Fibroblast of skin of right quadriceps (primary cell): ENCODE measurements around the gene ALK.

Source experiments
- DNase-seq: peaks from one replicate; pipeline ENCODE4 v3.0.0-alpha.2; 2013

The ALK gene

GRCh38 chr2:29482348-29482747 is 439.0 kb downstream of the ALK start:
- no peak for DNase-seq

- no peak for DNase-seq
These were observed 440.1 kb downstream of the ALK start for GRCh38 chr2:29481313-29481712.

GRCh38 chr2:29480426-29480825 is 441.0 kb downstream of the ALK start:
- DNase-seq, result no peak

- no peak for DNase-seq
These were observed 442.0 kb downstream of the ALK start for GRCh38 chr2:29479401-29479800.

- DNase-seq, result no peak
These were observed 442.7 kb downstream of the ALK start for GRCh38 chr2:29478641-29479040.

GRCh38 chr2:29477186-29477585 is 444.2 kb downstream of the ALK start:
- DNase-seq, result no peak

- no peak for DNase-seq
These were observed 445.9 kb downstream of the ALK start for GRCh38 chr2:29475499-29475898.

GRCh38 chr2:29469961-29470360 is 451.4 kb downstream of the ALK start:
- no peak for DNase-seq

GRCh38 chr2:29469516-29469915 is 451.9 kb downstream of the ALK start:
- peak; percentile 49 for DNase-seq

GRCh38 chr2:29463181-29463900 is 458.0 kb downstream of the ALK start:
- peak; percentile 89 for DNase-seq

- peak; percentile 78 for DNase-seq
These were observed 459.1 kb downstream of the ALK start for GRCh38 chr2:29462293-29462692.

GRCh38 chr2:29460190-29460589 is 461.2 kb downstream of the ALK start:
- DNase-seq, result no peak

- DNase-seq, result peak; percentile 78
These were observed 461.8 kb downstream of the ALK start for GRCh38 chr2:29459445-29460179.

- no peak for DNase-seq
These were observed 465.0 kb downstream of the ALK start for GRCh38 chr2:29456429-29456828.

GRCh38 chr2:29455200-29455860 is 466.1 kb downstream of the ALK start:
- DNase-seq, result no peak

- no peak for DNase-seq
These were observed 469.4 kb downstream of the ALK start for GRCh38 chr2:29452036-29452435.

GRCh38 chr2:29450596-29451222 is 470.7 kb downstream of the ALK start:
- no peak for DNase-seq

- DNase-seq, result no peak
These were observed 471.9 kb downstream of the ALK start for GRCh38 chr2:29449499-29449898.

GRCh38 chr2:29448096-29448688 is 473.2 kb downstream of the ALK start:
- peak; percentile 7 for DNase-seq

GRCh38 chr2:29447513-29447912 is 473.9 kb downstream of the ALK start:
- no peak for DNase-seq

GRCh38 chr2:29446847-29447246 is 474.5 kb downstream of the ALK start:
- peak; percentile 18 for DNase-seq

- DNase-seq, result no peak
These were observed 477.2 kb downstream of the ALK start for GRCh38 chr2:29444150-29444549.

GRCh38 chr2:29443627-29444026 is 477.8 kb downstream of the ALK start:
- no peak for DNase-seq
